ENCODE measurements around the gene IMMP2L.

GRCh38 chr7:111282626-111283025 lies 279.7 kb downstream of the IMMP2L start:
- TF ChIP-seq POLR2A (IDR thresholded peaks at IDR 0.05) (no peak), CTCF (IDR thresholded peaks at IDR 0.05) (no peak)

Data from body of pancreas (tissue), 4 donors.